ENCODE measurements around the gene BTBD6.

Gene BTBD6

GRCh38 chr14:105210266-105211025, 37.9 kb upstream of the BTBD6 start:
- no peak for TF ChIP-seq CTCF (IDR thresholded peaks at IDR 0.05; ENCODE audit: low read depth, low read length, missing control alignments)
- no peak for DNase-seq (ENCODE audit: low read depth)
- H3K4me3 ChIP-seq (ENCODE audit: low read depth, low read length) = no peak overlapping the region
- in situ Hi-C loops (cut with HindIII; ENCODE audit: low sequenced_read_pairs) = no loop called here

- no peak for DNase-seq (ENCODE audit: low read depth)
- no peak for TF ChIP-seq CTCF (IDR thresholded peaks at IDR 0.05; ENCODE audit: low read depth, low read length, missing control alignments)
- no peak overlapping the region for H3K4me3 ChIP-seq (ENCODE audit: low read depth, low read length)
- in situ Hi-C loops (cut with HindIII; ENCODE audit: low sequenced_read_pairs) = no loop called here
Measured at GRCh38 chr14:105211086-105211757, 37.1 kb upstream of the BTBD6 start.

- in situ Hi-C loops (cut with HindIII; ENCODE audit: low sequenced_read_pairs) = no loop called here
- H3K4me3 ChIP-seq (ENCODE audit: low read depth, low read length) = no peak overlapping the region
- TF ChIP-seq CTCF (IDR thresholded peaks at IDR 0.05; ENCODE audit: low read depth, low read length, missing control alignments) = no peak
- DNase-seq (ENCODE audit: low read depth) = no peak
Measured at GRCh38 chr14:105211758-105212089, 36.6 kb upstream of the BTBD6 start.

GRCh38 chr14:105212541-105213300, 35.6 kb upstream of the BTBD6 start:
- in situ Hi-C loops (cut with HindIII; ENCODE audit: low sequenced_read_pairs) = no loop called here
- DNase-seq (ENCODE audit: low read depth) = no peak
- TF ChIP-seq CTCF (IDR thresholded peaks at IDR 0.05; ENCODE audit: low read depth, low read length, missing control alignments) = no peak
- no peak overlapping the region for H3K4me3 ChIP-seq (ENCODE audit: low read depth, low read length)

GRCh38 chr14:105213361-105213760, 35.0 kb upstream of the BTBD6 start:
- no peak for TF ChIP-seq CTCF (IDR thresholded peaks at IDR 0.05; ENCODE audit: low read depth, low read length, missing control alignments)
- in situ Hi-C loops (cut with HindIII; ENCODE audit: low sequenced_read_pairs) = no loop called here
- no peak overlapping the region for H3K4me3 ChIP-seq (ENCODE audit: low read depth, low read length)

GRCh38 chr14:105214324-105214915, 33.9 kb upstream of the BTBD6 start:
- DNase-seq (ENCODE audit: low read depth) = no peak
- in situ Hi-C loops (cut with HindIII; ENCODE audit: low sequenced_read_pairs) = no loop called here
- no peak for TF ChIP-seq CTCF (IDR thresholded peaks at IDR 0.05; ENCODE audit: low read depth, low read length, missing control alignments)
- H3K4me3 ChIP-seq (ENCODE audit: low read depth, low read length) = no peak overlapping the region

More at GRCh38 chr14:105213361-105213760, 35.0 kb upstream of the BTBD6 start:
- no peak for DNase-seq (ENCODE audit: low read depth)
